ENCODE results near the gene EXOC3. TPM values are rescaled to one million over a fixed set of nuclear protein-coding genes. Genes with fewer than 3 reads are reported as not detected.

EXOC3 gene
- total RNA-seq, 1 experiment from 2014 or later: 31.3 TPM

DNA sequence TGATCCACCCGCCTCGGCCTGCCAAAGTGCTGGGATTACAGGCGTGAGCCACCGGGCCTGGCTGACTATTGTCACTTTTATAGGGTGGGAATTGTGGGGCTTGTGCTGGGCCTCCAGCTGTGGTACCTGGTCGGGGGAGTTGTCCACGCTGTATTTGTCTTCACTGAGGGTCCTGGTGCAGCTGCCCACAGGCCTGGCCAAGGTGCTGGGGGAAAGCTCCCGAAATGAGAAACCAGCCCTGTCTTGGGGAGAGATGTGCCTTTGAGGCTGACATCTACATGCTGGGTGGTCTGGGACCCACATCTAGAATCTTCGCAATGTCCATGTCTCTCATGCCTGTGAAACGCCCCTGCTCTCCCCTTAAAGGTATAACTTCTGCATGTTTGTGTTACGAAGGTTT, 2.6 kb downstream of the EXOC3 start:
- H3K36me3 ChIP-seq (ENCODE audit: low read depth, low read length): peaks cover 42% of the 10 kb centered on the region

DNA sequence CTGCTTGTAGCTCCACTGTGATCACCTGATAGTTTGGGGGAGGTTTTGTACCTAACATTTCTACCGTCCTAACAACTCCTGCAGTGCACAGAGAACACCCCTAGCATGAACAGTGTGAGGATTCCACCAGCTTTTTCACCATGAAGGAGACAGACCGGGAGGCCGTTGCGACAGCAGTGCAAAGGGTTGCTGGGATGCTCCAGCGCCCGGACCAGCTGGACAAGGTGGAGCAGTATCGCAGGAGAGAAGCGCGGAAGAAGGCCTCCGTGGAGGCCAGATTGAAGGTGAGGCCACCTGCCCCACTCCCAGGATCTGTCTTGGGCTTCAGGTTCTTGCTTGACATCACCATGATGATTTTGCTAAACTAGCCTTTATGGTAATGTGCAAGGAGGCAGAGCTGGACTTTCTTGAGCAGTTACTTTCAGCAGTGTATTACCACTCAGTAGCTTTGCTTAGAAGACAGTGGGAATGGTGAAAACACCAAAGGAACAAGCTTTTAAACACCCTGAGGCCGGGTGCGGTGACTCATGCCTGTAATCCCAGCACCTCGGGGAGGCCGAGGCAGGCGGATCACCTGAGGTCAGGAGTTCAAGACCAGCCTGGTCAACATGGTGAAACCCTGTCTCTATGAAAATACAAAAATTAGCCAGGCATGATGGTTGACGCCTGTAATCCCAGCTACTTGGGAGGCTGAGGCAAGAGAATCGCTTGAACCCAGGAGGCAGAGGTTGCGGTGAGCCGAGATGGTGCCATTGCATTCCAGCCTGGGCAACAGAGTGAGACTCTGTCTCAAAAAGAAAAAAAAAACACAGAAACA, 3.3 kb downstream of the EXOC3 start:
- intact Hi-C loops (cut with micrococcal nuclease): loop anchor here (10.0 kb wide), 1 partner anchor 169 kb away; the partner anchor contains the start of gene CEP72
- ATAC-seq (no peak), DNase-seq (no peak)
- CTCF ChIA-PET: interaction anchor here (0.6 to 1.2 kb wide), 9 partner anchors 23 to 247 kb away, joined by 3 to 9 read pairs (median 5); partner anchors contain the start of gene TPPP
- H3K9me2 ChIP-seq (replicated peaks; ENCODE audit: low read length): no peaks in the 10 kb centered on the region
- no peaks in the 10 kb centered on the region for H3K27me3 ChIP-seq (ENCODE audit: low read length)
- H3K36me3 ChIP-seq (ENCODE audit: low read depth, low read length): peaks cover 48% of the 10 kb centered on the region
- H3K4me3 ChIP-seq (ENCODE audit: low read length): no peak overlapping the region
- H3K9me3 ChIP-seq (ENCODE audit: low read length): peaks cover 2% of the 10 kb centered on the region
- H3K27ac ChIP-seq (ENCODE audit: low read length): no peak overlapping the region
- TF ChIP-seq, protein P1, sequence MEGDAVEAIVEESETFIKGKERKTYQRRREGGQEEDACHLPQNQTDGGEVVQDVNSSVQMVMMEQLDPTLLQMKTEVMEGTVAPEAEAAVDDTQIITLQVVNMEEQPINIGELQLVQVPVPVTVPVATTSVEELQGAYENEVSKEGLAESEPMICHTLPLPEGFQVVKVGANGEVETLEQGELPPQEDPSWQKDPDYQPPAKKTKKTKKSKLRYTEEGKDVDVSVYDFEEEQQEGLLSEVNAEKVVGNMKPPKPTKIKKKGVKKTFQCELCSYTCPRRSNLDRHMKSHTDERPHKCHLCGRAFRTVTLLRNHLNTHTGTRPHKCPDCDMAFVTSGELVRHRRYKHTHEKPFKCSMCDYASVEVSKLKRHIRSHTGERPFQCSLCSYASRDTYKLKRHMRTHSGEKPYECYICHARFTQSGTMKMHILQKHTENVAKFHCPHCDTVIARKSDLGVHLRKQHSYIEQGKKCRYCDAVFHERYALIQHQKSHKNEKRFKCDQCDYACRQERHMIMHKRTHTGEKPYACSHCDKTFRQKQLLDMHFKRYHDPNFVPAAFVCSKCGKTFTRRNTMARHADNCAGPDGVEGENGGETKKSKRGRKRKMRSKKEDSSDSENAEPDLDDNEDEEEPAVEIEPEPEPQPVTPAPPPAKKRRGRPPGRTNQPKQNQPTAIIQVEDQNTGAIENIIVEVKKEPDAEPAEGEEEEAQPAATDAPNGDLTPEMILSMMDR (conservative IDR thresholded peaks at IDR 0.05; ENCODE audit: low read depth, low read length): no peak
- TF ChIP-seq EZH2 (IDR thresholded peaks at IDR 0.05; ENCODE audit: low read length, unreplicated experiment): no peak
- no peak for TF ChIP-seq EZH2phosphoT487 (IDR thresholded peaks at IDR 0.05; ENCODE audit: borderline replicate concordance, low read length)
- H2AFZ ChIP-seq (ENCODE audit: low read length): no peak overlapping the region
- POLR2A ChIA-PET (ENCODE audit: unreplicated experiment): no interaction called here
- peaks cover 54% of the 10 kb centered on the region for H3K79me2 ChIP-seq (ENCODE audit: low read length)
- no peaks in the 10 kb centered on the region for H3F3A ChIP-seq (ENCODE audit: low read length, unreplicated experiment)
- H3K4me1 ChIP-seq (ENCODE audit: insufficient read depth, low read length): peaks cover 18% of the 10 kb centered on the region
- no peaks in the 10 kb centered on the region for H4K20me1 ChIP-seq (ENCODE audit: low read length)
- H3K4me2 ChIP-seq (ENCODE audit: low read length): no peak overlapping the region
- no peak overlapping the region for H3K9ac ChIP-seq (ENCODE audit: low read length)
- BruUV-seq (replicated peaks): no TSS peak

More for the DNA sequence above, 2.6 kb downstream of the EXOC3 start:
- ChIA-PET POLR2A (ENCODE audit: unreplicated experiment) (interaction anchor here (0.7 kb wide), 1 partner anchor 175 kb away, joined by 5 read pairs; no protein-coding TSS in a partner anchor), CTCF (interaction anchor here (1.0 kb wide), 1 partner anchor 125 kb away, joined by 3 read pairs; no protein-coding TSS in a partner anchor)
- peaks cover 18% of the 10 kb centered on the region for H3K4me1 ChIP-seq (ENCODE audit: insufficient read depth, low read length)
- BruUV-seq (replicated peaks): no TSS peak
- ATAC-seq (no peak), DNase-seq (no peak)
- H4K20me1 ChIP-seq (ENCODE audit: low read length): no peaks in the 10 kb centered on the region
- no peak for TF ChIP-seq EZH2phosphoT487 (IDR thresholded peaks at IDR 0.05; ENCODE audit: borderline replicate concordance, low read length)
- no peak for TF ChIP-seq EZH2 (IDR thresholded peaks at IDR 0.05; ENCODE audit: low read length, unreplicated experiment)
- TF ChIP-seq, protein P1 (conservative IDR thresholded peaks at IDR 0.05; ENCODE audit: low read depth, low read length): no peak
- no peak overlapping the region for H3K9ac ChIP-seq (ENCODE audit: low read length)
- no peaks in the 10 kb centered on the region for H3K9me2 ChIP-seq (replicated peaks; ENCODE audit: low read length)
- no peaks in the 10 kb centered on the region for H3K9me3 ChIP-seq (ENCODE audit: low read length)
- H2AFZ ChIP-seq (ENCODE audit: low read length): no peak overlapping the region
- H3K79me2 ChIP-seq (ENCODE audit: low read length): peaks cover 54% of the 10 kb centered on the region
- no peak overlapping the region for H3K4me3 ChIP-seq (ENCODE audit: low read length)
- H3K27me3 ChIP-seq (ENCODE audit: low read length): no peaks in the 10 kb centered on the region
- H3F3A ChIP-seq (ENCODE audit: low read length, unreplicated experiment): no peaks in the 10 kb centered on the region
- H3K27ac ChIP-seq (ENCODE audit: low read length): no peak overlapping the region
- H3K4me2 ChIP-seq (ENCODE audit: low read length): no peak overlapping the region
- intact Hi-C loops (cut with micrococcal nuclease): loop anchor here (10.0 kb wide), 1 partner anchor 169 kb away; the partner anchor contains the start of gene CEP72
